ENCODE measurements around the gene ABHD1.

Gene ABHD1

DNA sequence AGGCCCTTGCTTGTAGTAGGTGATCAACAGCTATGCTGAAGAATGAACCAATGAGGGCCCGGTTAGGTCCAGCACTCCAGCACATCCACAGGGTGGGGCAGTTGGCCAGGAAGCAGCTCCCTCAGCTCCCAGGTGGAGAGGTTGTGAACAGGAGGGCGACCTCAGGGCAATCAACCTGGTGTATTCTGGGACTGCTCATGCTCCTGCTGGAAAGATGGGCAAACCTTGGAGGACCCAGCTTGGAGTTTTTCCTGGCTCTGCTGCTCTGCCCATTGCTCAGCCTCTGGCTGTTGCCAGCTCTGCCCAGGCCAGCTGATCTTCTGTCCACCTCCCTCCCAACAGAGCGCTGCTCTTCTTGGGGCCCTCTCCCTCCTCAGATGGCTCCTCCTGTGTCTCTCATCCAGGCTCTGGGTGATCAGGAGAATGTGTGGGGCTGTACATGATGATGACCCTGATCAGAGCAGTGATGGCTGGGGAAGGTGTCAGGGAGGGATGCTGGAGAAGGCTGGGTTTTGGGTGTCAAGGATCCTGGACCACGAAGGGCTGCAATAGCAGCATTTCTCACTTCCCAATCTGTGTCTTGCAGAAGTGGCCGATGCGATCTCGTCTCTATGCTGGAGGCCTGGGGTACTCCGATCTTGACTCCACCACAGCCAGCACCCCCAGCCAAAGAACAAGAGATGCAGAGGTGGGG, 28.6 kb downstream of the ABHD1 start:
- H3K9me3 ChIP-seq (ENCODE audit: control insufficient read depth, low read length), result no peaks in the 10 kb centered on the region
- H3K27me3 ChIP-seq (ENCODE audit: control insufficient read depth, insufficient read depth, low read length, poor library complexity, severe bottlenecking), result no peaks in the 10 kb centered on the region
- H3K4me3 ChIP-seq (ENCODE audit: insufficient read depth, low read depth, low read length), result no peak overlapping the region
- H3K27ac ChIP-seq (ENCODE audit: insufficient read depth, low read depth, low read length, poor library complexity, severe bottlenecking), result no peak overlapping the region
- WGBS, 2 experiments, result 89% methylated on average over 8 of the region's 8 CpGs
- H3K36me3 ChIP-seq (ENCODE audit: control insufficient read depth, insufficient read depth, low read length), result no peaks in the 10 kb centered on the region
- no peaks in the 10 kb centered on the region for H3K4me1 ChIP-seq (ENCODE audit: control insufficient read depth, insufficient read depth, low read length)

DNA sequence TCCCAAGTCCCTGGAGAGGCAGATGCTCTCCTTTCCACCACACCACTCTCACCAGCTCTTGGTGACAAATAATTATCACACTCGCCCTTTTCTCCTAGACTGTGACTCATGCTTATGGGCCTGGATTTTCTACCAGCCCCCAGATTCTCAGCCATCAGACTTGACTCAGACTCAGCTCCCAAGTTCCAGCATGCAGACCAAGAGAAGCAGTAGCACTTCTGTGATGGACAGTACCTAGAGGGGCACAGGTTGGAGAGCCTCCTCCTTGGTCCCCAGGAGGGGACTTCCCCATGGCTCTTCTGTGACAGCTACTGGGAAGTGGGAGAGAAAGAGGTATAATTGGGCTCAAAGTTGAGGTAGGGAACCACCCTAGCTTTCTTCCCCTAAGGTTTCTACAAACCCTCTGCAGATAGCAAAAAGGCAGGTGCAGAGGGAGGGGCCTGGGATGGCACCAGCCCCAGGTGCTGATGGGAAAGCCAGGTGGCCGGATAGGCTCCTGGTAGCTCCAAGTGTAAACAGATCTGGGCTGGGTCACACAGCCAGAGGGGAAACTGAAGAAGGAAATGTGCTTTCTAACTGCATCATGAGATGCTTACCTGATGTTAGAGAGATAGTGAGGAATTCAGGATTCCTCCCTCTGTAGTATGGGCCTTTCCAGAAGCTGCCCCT, 29.3 kb downstream of the ABHD1 start:
- no peaks in the 10 kb centered on the region for H3K36me3 ChIP-seq (ENCODE audit: control insufficient read depth, insufficient read depth, low read length)
- H3K4me3 ChIP-seq (ENCODE audit: insufficient read depth, low read depth, low read length), result no peak overlapping the region
- no peaks in the 10 kb centered on the region for H3K4me1 ChIP-seq (ENCODE audit: control insufficient read depth, insufficient read depth, low read length)
- no peaks in the 10 kb centered on the region for H3K9me3 ChIP-seq (ENCODE audit: control insufficient read depth, low read length)
- 88 to 91% methylated on average over 2 of the region's 2 CpGs for WGBS, 2 experiments
- H3K27me3 ChIP-seq (ENCODE audit: control insufficient read depth, insufficient read depth, low read length, poor library complexity, severe bottlenecking), result no peaks in the 10 kb centered on the region
- H3K27ac ChIP-seq (ENCODE audit: insufficient read depth, low read depth, low read length, poor library complexity, severe bottlenecking), result no peak overlapping the region

- 91 to 92% methylated on average over 6 of the region's 6 CpGs for WGBS, 2 experiments
- Histone ChIP-seq H3K27ac (ENCODE audit: insufficient read depth, low read depth, low read length, poor library complexity, severe bottlenecking) (no peak overlapping the region), H3K4me3 (ENCODE audit: insufficient read depth, low read depth, low read length) (no peak overlapping the region), H3K4me1 (ENCODE audit: control insufficient read depth, insufficient read depth, low read length) (no peaks in the 10 kb centered on the region), H3K36me3 (ENCODE audit: control insufficient read depth, insufficient read depth, low read length) (no peaks in the 10 kb centered on the region), H3K27me3 (ENCODE audit: control insufficient read depth, insufficient read depth, low read length, poor library complexity, severe bottlenecking) (no peaks in the 10 kb centered on the region), H3K9me3 (ENCODE audit: control insufficient read depth, low read length) (no peaks in the 10 kb centered on the region)
These were observed 30.9 kb downstream of the ABHD1 start for GRCh38 chr2:27154488-27154887.

DNA sequence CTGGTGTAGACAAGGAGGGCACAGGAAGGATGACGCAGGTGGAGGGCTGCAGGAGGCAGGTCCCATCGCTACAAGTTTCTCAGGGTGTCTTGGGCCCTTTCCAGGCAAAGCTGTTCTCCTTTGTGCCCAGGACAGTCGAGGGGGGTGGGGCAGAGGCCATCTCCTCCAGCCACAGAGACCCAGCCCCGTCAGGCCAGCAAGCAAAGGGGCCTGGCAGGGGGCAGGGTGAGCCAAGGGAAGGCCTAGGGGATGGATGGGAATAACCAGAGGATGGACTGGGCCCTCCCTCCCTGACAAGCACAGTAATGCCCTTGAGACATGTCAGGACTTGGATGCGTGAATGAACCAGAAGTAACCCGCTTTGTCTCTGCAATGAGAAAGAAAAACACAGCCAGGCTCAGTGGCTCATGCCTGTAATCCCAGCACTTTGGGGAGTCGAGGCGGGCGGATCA, 31.5 kb downstream of the ABHD1 start:
- Histone ChIP-seq H3K4me3 (ENCODE audit: insufficient read depth, low read depth, low read length) (no peak overlapping the region), H3K27ac (ENCODE audit: insufficient read depth, low read depth, low read length, poor library complexity, severe bottlenecking) (no peak overlapping the region), H3K36me3 (ENCODE audit: control insufficient read depth, insufficient read depth, low read length) (no peaks in the 10 kb centered on the region), H3K27me3 (ENCODE audit: control insufficient read depth, insufficient read depth, low read length, poor library complexity, severe bottlenecking) (no peaks in the 10 kb centered on the region), H3K9me3 (ENCODE audit: control insufficient read depth, low read length) (no peaks in the 10 kb centered on the region), H3K4me1 (ENCODE audit: control insufficient read depth, insufficient read depth, low read length) (no peaks in the 10 kb centered on the region)
- WGBS, 2 experiments, result 77 to 83% methylated on average over 9 of the region's 9 CpGs

DNA sequence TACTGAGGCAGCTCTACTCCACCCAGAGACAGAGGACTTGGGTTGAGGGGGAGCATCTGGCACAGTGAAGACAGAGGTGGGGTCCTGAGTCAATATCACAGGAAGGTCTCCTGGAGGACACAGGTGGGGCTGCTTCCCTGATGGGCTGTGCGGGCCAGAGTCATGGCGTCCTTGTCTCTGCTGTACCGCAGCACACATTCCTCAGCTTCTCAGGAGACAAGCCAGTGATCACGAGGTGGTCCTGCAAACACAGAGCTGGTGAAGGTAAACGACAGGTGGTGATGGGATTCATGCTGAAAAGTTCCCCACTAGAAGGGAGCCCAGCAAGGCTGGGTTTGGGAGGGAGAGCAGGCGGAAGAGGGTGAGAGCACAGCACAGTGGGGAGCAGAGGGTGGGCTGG, 34.9 kb downstream of the ABHD1 start:
- Histone ChIP-seq H3K9me3 (ENCODE audit: control insufficient read depth, low read length) (no peaks in the 10 kb centered on the region), H3K4me3 (ENCODE audit: insufficient read depth, low read depth, low read length) (no peak overlapping the region), H3K4me1 (ENCODE audit: control insufficient read depth, insufficient read depth, low read length) (no peaks in the 10 kb centered on the region), H3K27me3 (ENCODE audit: control insufficient read depth, insufficient read depth, low read length, poor library complexity, severe bottlenecking) (no peaks in the 10 kb centered on the region), H3K36me3 (ENCODE audit: control insufficient read depth, insufficient read depth, low read length) (no peaks in the 10 kb centered on the region), H3K27ac (ENCODE audit: insufficient read depth, low read depth, low read length, poor library complexity, severe bottlenecking) (no peak overlapping the region)
- 92 to 93% methylated on average over 6 of the region's 6 CpGs for WGBS, 2 experiments

- Histone ChIP-seq H3K4me1 (ENCODE audit: control insufficient read depth, insufficient read depth, low read length) (no peaks in the 10 kb centered on the region), H3K9me3 (ENCODE audit: control insufficient read depth, low read length) (no peaks in the 10 kb centered on the region)
- WGBS, 2 experiments, result 83 to 91% methylated on average over 6 of the region's 6 CpGs
These were observed 35.7 kb downstream of the ABHD1 start for GRCh38 chr2:27159271-27159670.

GRCh38 chr2:27160191-27160590, 36.6 kb downstream of the ABHD1 start:
- Histone ChIP-seq H3K27ac (ENCODE audit: insufficient read depth, low read depth, low read length, poor library complexity, severe bottlenecking) (no peak overlapping the region), H3K9me3 (ENCODE audit: control insufficient read depth, low read length) (no peaks in the 10 kb centered on the region), H3K27me3 (ENCODE audit: control insufficient read depth, insufficient read depth, low read length, poor library complexity, severe bottlenecking) (no peaks in the 10 kb centered on the region), H3K4me3 (ENCODE audit: insufficient read depth, low read depth, low read length) (no peak overlapping the region), H3K36me3 (ENCODE audit: control insufficient read depth, insufficient read depth, low read length) (no peaks in the 10 kb centered on the region), H3K4me1 (ENCODE audit: control insufficient read depth, insufficient read depth, low read length) (no peaks in the 10 kb centered on the region)
- WGBS, 2 experiments, result 86 to 93% methylated on average over 9 of the region's 9 CpGs

More at GRCh38 chr2:27159271-27159670, 35.7 kb downstream of the ABHD1 start:
- Histone ChIP-seq H3K36me3 (ENCODE audit: control insufficient read depth, insufficient read depth, low read length) (no peaks in the 10 kb centered on the region), H3K4me3 (ENCODE audit: insufficient read depth, low read depth, low read length) (no peak overlapping the region), H3K27ac (ENCODE audit: insufficient read depth, low read depth, low read length, poor library complexity, severe bottlenecking) (no peak overlapping the region), H3K27me3 (ENCODE audit: control insufficient read depth, insufficient read depth, low read length, poor library complexity, severe bottlenecking) (no peaks in the 10 kb centered on the region)

GRCh38 chr2:27162151-27163121, 38.8 kb downstream of the ABHD1 start:
- H3K36me3 ChIP-seq (ENCODE audit: control insufficient read depth, insufficient read depth, low read length), result no peaks in the 10 kb centered on the region
- H3K27me3 ChIP-seq (ENCODE audit: control insufficient read depth, insufficient read depth, low read length, poor library complexity, severe bottlenecking), result no peaks in the 10 kb centered on the region

GRCh38 chr2:27164960-27165763, 41.5 kb downstream of the ABHD1 start:
- H3K27ac ChIP-seq (ENCODE audit: insufficient read depth, low read depth, low read length, poor library complexity, severe bottlenecking), result no peak overlapping the region
- H3K9me3 ChIP-seq (ENCODE audit: control insufficient read depth, low read length), result no peaks in the 10 kb centered on the region
- H3K4me1 ChIP-seq (ENCODE audit: control insufficient read depth, insufficient read depth, low read length), result no peaks in the 10 kb centered on the region
- WGBS, 2 experiments, result 92% methylated on average over 8 of the region's 8 CpGs
- H3K27me3 ChIP-seq (ENCODE audit: control insufficient read depth, insufficient read depth, low read length, poor library complexity, severe bottlenecking), result peaks cover 3% of the 10 kb centered on the region
- no peak overlapping the region for H3K4me3 ChIP-seq (ENCODE audit: insufficient read depth, low read depth, low read length)
- no peaks in the 10 kb centered on the region for H3K36me3 ChIP-seq (ENCODE audit: control insufficient read depth, insufficient read depth, low read length)

More at GRCh38 chr2:27162151-27163121, 38.8 kb downstream of the ABHD1 start:
- 93 to 94% methylated on average over 15 of the region's 15 CpGs for WGBS, 2 experiments
- Histone ChIP-seq H3K4me1 (ENCODE audit: control insufficient read depth, insufficient read depth, low read length) (no peaks in the 10 kb centered on the region), H3K4me3 (ENCODE audit: insufficient read depth, low read depth, low read length) (no peak overlapping the region), H3K9me3 (ENCODE audit: control insufficient read depth, low read length) (no peaks in the 10 kb centered on the region), H3K27ac (ENCODE audit: insufficient read depth, low read depth, low read length, poor library complexity, severe bottlenecking) (no peak overlapping the region)

Data from ectodermal cell (in vitro differentiated cells).